GM18951 (cell line): Measurements from ENCODE around the gene WWC2.

Experiments used
- POLR2A ChIP-seq: IDR thresholded peaks from 4 replicates; pipeline ENCODE4 v1.6.1; 2011; ENCODE audit warnings: mild to moderate bottlenecking; ENCODE audit not compliant: insufficient read length, insufficient read depth; ENCODE audit errors: extremely low read depth
- in situ Hi-C: fragments of 300-500 bp; cut with MboI; formaldehyde crosslinking; loops from one replicate; pipeline ENCODE4 v1.12.0; 2022; ENCODE audit warnings: low sequenced_read_pairs, mixed read lengths, inconsistent platforms; ENCODE audit not compliant: unreplicated experiment

The WWC2 gene

DNA sequence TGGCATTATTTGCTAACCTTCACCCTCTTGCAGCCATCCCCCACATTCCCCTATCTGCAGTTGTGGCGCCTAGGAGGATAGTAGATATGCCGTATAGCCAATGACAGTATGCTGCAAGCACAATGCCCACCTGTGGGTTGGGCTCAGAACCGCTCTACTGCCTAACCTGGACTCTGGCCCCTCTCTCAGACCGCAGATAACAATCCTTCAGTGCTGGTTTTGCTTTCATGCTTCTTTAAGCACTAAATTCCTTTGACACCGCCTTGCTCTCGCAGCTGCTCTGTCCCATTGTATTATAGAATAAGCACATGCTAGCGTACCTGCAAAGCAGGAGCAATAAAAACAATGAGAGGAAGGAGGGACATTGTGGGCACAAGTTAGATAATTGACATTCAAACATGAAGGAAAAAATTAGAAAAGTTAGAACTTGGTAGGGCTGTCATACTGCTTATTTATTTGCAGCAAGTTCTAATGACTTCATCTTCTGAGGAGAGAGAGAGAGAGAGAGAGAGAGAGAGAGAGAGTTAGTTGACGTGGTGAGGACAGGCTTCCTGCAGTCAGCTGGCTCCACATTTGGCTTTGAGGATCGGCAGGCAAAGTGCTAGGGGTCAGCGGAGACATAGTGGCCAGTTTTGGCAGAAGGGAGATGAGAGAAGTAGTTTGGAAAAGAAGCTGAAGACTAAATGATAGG lies 55.8 kb downstream of the WWC2 start:
- TF ChIP-seq POLR2A: no peak
- in situ Hi-C loops: no loop called here

GRCh38 chr4:183155450-183156184 lies 56.6 kb downstream of the WWC2 start:
- in situ Hi-C loops: no loop called here
- TF ChIP-seq POLR2A: no peak

- in situ Hi-C loops: no loop called here
- no peak for TF ChIP-seq POLR2A
Observed at GRCh38 chr4:183157215-183157614, 58.2 kb downstream of the WWC2 start.

GRCh38 chr4:183158062-183158461 lies 59.0 kb downstream of the WWC2 start:
- in situ Hi-C loops: no loop called here
- no peak for TF ChIP-seq POLR2A

DNA sequence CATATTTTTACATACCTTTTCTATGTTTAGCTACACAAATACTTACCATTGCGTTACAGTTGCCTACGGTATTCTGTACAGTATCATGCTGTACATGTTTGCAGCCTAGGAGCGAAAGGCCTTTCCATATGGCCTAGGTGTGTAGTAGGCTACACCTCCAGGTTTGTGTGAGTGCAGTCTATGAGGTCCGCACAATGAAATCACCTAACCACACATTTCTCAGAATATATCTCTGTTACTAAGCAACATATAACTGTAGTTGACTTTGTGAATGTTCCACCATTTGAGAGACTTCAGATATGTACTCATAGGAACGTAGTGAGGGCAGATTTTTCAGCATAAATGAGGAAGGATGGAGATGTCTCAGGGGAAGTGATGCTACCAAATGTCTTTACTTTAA lies 62.6 kb downstream of the WWC2 start:
- in situ Hi-C loops: no loop called here
- no peak for TF ChIP-seq POLR2A

- in situ Hi-C loops: no loop called here
- no peak for TF ChIP-seq POLR2A
Observed at GRCh38 chr4:183163135-183163534, 64.1 kb downstream of the WWC2 start.

- TF ChIP-seq POLR2A: no peak
- in situ Hi-C loops: no loop called here
Observed at GRCh38 chr4:183164963-183165362, 65.9 kb downstream of the WWC2 start.

GRCh38 chr4:183165376-183165775 lies 66.3 kb downstream of the WWC2 start:
- in situ Hi-C loops: no loop called here
- TF ChIP-seq POLR2A: no peak

DNA sequence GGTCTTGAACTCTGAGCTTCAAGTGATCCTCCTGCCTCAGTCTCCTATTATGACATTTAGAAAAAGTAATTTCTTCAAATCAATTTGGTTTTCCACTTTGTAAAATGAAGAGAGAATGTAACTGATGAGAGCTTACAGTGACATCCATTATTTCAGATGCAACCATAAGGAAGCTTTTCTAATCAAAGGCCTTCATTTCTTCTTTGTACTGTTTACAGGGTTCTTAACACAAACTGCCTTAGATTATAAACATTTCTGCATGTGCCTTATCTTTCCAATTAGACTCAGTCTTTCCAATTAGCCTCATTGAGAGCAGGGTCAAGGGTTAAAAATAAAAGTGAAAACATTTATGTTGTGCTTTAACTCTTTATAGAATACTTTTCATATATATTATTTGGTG lies 71.8 kb downstream of the WWC2 start:
- no peak for TF ChIP-seq POLR2A
- in situ Hi-C loops: no loop called here

- in situ Hi-C loops: no loop called here
- TF ChIP-seq POLR2A: no peak
Observed at GRCh38 chr4:183171484-183172267, 72.6 kb downstream of the WWC2 start.

- in situ Hi-C loops: no loop called here
- TF ChIP-seq POLR2A: no peak
Observed at GRCh38 chr4:183172881-183173280, 73.8 kb downstream of the WWC2 start.

GRCh38 chr4:183173580-183174526 lies 74.8 kb downstream of the WWC2 start:
- in situ Hi-C loops: no loop called here
- no peak for TF ChIP-seq POLR2A

DNA sequence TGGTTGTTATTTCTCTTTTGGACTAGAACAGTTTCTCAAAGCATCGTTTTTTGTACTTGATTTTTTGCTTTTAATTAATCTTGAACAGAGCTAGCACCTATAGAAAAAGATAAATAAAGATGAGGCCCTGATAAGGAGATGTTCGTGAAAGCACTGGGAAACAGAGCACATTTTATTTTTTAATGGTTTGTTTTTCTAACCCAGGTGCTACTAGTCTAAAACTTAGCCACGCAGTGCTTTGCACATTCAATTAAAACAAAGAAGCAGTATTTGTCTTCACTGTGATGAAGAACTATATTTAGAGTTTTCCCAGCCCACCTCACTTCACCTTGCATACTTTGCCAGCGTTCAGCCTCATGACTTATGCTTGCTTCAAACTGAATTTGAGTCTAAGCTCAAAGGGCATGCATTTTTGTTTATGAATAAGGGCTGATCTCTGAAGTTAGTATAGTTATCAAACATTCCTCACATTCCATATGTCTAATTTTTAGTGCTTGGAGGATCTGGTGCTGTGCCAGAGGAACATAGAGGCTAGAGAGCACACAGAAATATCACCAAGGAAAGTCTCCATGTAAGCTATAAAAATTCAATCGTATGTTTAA lies 76.7 kb downstream of the WWC2 start:
- in situ Hi-C loops: no loop called here
- TF ChIP-seq POLR2A: no peak

GRCh38 chr4:183177001-183177400 lies 77.9 kb downstream of the WWC2 start:
- TF ChIP-seq POLR2A: no peak
- in situ Hi-C loops: no loop called here
